Measurements from ENCODE around the gene HSD17B4.
"Not testable (repeated sequence)": the region's sequence is repeated elsewhere in the genome, so short reads cannot be mapped to it uniquely, and the experiment has no call there.

Gene HSD17B4

GRCh38 chr5:119512277-119512676 lies 60.0 kb downstream of the HSD17B4 start:
- H3K4me1 Mint-ChIP-seq, result no peaks in the 10 kb centered on the region
- H3K36me3 Mint-ChIP-seq, result peaks cover 41% of the 10 kb centered on the region
- H3K27ac Mint-ChIP-seq, result no peak overlapping the region
- no peaks in the 10 kb centered on the region for H3K27me3 Mint-ChIP-seq
- H3K9me3 Mint-ChIP-seq, result no peaks in the 10 kb centered on the region
- H3K4me3 Mint-ChIP-seq, result no peak overlapping the region

GRCh38 chr5:119515192-119515591 lies 62.9 kb downstream of the HSD17B4 start:
- Mint-ChIP-seq H3K9me3 (no peaks in the 10 kb centered on the region), H3K27me3 (no peaks in the 10 kb centered on the region), H3K4me1 (no peaks in the 10 kb centered on the region), H3K36me3 (peaks cover 33% of the 10 kb centered on the region), H3K27ac (no peak overlapping the region), H3K4me3 (no peak overlapping the region)

GRCh38 chr5:119517115-119517514 lies 64.8 kb downstream of the HSD17B4 start:
- H3K9me3 Mint-ChIP-seq, H3K4me1 Mint-ChIP-seq, H3K4me3 Mint-ChIP-seq, H3K27ac Mint-ChIP-seq, H3K27me3 Mint-ChIP-seq: not testable (repeated sequence)
- H3K36me3 Mint-ChIP-seq, result peaks cover 32% of the 10 kb centered on the region

DNA sequence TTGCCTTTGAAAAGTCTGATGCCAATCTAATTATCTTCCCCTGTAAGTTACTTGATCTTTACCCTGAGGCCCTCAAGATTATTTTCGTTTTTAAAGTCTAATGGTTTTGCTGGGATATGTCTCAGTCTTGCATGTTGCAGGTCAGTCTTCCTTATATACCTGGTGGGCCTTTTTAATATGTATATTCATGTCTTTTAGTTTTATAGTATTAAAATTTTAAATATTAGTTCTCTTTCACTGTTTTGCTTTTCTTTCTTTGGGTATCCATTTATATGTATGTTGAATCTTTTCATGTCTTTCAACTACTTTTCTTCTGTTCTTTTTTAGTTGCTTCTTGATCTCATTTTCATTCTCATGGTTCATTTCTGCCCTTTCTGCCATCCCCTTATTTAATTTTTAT lies 68.9 kb downstream of the HSD17B4 start:
- no peak overlapping the region for H3K27ac Mint-ChIP-seq
- H3K4me1 Mint-ChIP-seq, result no peaks in the 10 kb centered on the region
- H3K27me3 Mint-ChIP-seq, result no peaks in the 10 kb centered on the region
- peaks cover 27% of the 10 kb centered on the region for H3K36me3 Mint-ChIP-seq
- H3K4me3 Mint-ChIP-seq, result no peak overlapping the region
- H3K9me3 Mint-ChIP-seq, result no peaks in the 10 kb centered on the region

- H3K27ac Mint-ChIP-seq, result no peak overlapping the region
- H3K4me3 Mint-ChIP-seq, result no peak overlapping the region
- H3K4me1 Mint-ChIP-seq, result no peaks in the 10 kb centered on the region
- peaks cover 25% of the 10 kb centered on the region for H3K36me3 Mint-ChIP-seq
- H3K27me3 Mint-ChIP-seq, result no peaks in the 10 kb centered on the region
- no peaks in the 10 kb centered on the region for H3K9me3 Mint-ChIP-seq
Measured at GRCh38 chr5:119522841-119523240, 70.5 kb downstream of the HSD17B4 start.

GRCh38 chr5:119524485-119524884 lies 72.2 kb downstream of the HSD17B4 start:
- no peaks in the 10 kb centered on the region for H3K4me1 Mint-ChIP-seq
- H3K36me3 Mint-ChIP-seq, result peaks cover 24% of the 10 kb centered on the region
- H3K4me3 Mint-ChIP-seq, result no peak overlapping the region
- no peaks in the 10 kb centered on the region for H3K9me3 Mint-ChIP-seq
- H3K27me3 Mint-ChIP-seq, result no peaks in the 10 kb centered on the region
- H3K27ac Mint-ChIP-seq, result no peak overlapping the region

- Mint-ChIP-seq H3K27ac (no peak overlapping the region), H3K36me3 (peaks cover 18% of the 10 kb centered on the region), H3K27me3 (no peaks in the 10 kb centered on the region), H3K9me3 (no peaks in the 10 kb centered on the region), H3K4me1 (no peaks in the 10 kb centered on the region), H3K4me3 (no peak overlapping the region)
Measured at GRCh38 chr5:119527351-119527750, 75.1 kb downstream of the HSD17B4 start.

- Mint-ChIP-seq H3K4me1 (no peaks in the 10 kb centered on the region), H3K27me3 (no peaks in the 10 kb centered on the region), H3K36me3 (peaks cover 24% of the 10 kb centered on the region), H3K9me3 (no peaks in the 10 kb centered on the region), H3K4me3 (no peak overlapping the region), H3K27ac (no peak overlapping the region)
Measured at GRCh38 chr5:119529811-119530210, 77.5 kb downstream of the HSD17B4 start.

GRCh38 chr5:119532637-119533036 lies 80.3 kb downstream of the HSD17B4 start:
- no peak overlapping the region for H3K4me3 Mint-ChIP-seq
- H3K4me1 Mint-ChIP-seq, result no peaks in the 10 kb centered on the region
- H3K36me3 Mint-ChIP-seq, result peaks cover 32% of the 10 kb centered on the region
- no peak overlapping the region for H3K27ac Mint-ChIP-seq
- H3K27me3 Mint-ChIP-seq, result no peaks in the 10 kb centered on the region
- no peaks in the 10 kb centered on the region for H3K9me3 Mint-ChIP-seq

DNA sequence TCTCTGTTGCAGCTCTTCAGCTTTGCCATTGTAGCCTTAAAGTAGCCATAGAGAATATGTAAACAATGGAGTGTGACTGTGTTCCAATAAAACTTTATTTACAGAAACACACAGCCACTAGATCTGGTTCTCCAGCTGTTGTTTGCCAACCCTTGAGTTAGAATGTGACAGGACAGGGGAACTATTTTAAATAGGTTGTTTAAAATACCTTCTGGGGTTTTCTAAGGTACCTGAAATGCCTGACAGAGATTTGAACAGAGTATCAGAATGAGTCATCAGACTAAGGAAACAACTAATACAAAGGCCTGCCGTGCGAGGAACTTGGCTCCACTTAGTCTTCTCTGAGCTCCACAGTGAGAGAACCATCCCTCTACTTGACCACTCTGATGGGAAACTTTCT lies 85.4 kb downstream of the HSD17B4 start:
- Mint-ChIP-seq H3K4me3 (no peak overlapping the region), H3K27me3 (no peaks in the 10 kb centered on the region), H3K27ac (no peak overlapping the region), H3K9me3 (no peaks in the 10 kb centered on the region), H3K36me3 (peaks cover 40% of the 10 kb centered on the region), H3K4me1 (no peaks in the 10 kb centered on the region)

- H3K9me3 Mint-ChIP-seq, result no peaks in the 10 kb centered on the region
- no peak overlapping the region for H3K4me3 Mint-ChIP-seq
Measured at GRCh38 chr5:119541716-119542115, 89.4 kb downstream of the HSD17B4 start.

GRCh38 chr5:119551819-119552218 lies 99.5 kb downstream of the HSD17B4 start:
- no peak overlapping the region for H3K4me3 Mint-ChIP-seq
- H3K27me3 Mint-ChIP-seq, result peaks cover 3% of the 10 kb centered on the region
- no peaks in the 10 kb centered on the region for H3K9me3 Mint-ChIP-seq
- peaks cover 11% of the 10 kb centered on the region for H3K36me3 Mint-ChIP-seq
- H3K27ac Mint-ChIP-seq, result no peak overlapping the region
- no peaks in the 10 kb centered on the region for H3K4me1 Mint-ChIP-seq

More at GRCh38 chr5:119541716-119542115, 89.4 kb downstream of the HSD17B4 start:
- no peak overlapping the region for H3K27ac Mint-ChIP-seq
- no peaks in the 10 kb centered on the region for H3K27me3 Mint-ChIP-seq
- H3K4me1 Mint-ChIP-seq, result no peaks in the 10 kb centered on the region
- peaks cover 25% of the 10 kb centered on the region for H3K36me3 Mint-ChIP-seq

- peaks cover 9% of the 10 kb centered on the region for H3K9me3 Mint-ChIP-seq
- H3K4me3 Mint-ChIP-seq, result no peak overlapping the region
- peaks cover 15% of the 10 kb centered on the region for H3K36me3 Mint-ChIP-seq
- H3K4me1 Mint-ChIP-seq, result no peaks in the 10 kb centered on the region
- peaks cover 3% of the 10 kb centered on the region for H3K27me3 Mint-ChIP-seq
- H3K27ac Mint-ChIP-seq, result no peak overlapping the region
Measured at GRCh38 chr5:119554597-119554996, 102.3 kb downstream of the HSD17B4 start.

DNA sequence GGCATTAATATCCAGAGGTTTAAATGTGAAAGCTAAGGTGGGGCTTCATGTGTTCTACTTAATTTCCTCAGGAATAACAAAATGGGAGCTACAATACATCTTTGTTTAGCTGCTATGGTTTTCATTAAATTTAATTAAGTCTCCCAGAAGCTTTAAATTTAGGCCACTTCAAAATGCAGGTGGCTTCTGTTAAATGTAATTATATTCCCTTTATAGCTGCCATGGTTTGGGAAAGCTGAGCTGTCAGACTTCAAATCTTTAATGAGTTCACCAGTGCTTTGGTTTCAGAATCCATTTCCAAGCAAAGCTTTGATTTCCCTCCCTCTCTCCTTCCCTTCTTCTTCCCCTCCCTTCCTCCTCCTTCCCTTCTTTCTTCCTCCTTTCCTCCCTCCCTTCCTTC lies 118.6 kb downstream of the HSD17B4 start:
- no peak overlapping the region for H3K4me3 Mint-ChIP-seq
- no peaks in the 10 kb centered on the region for H3K9me3 Mint-ChIP-seq
- H3K27ac Mint-ChIP-seq, result no peak overlapping the region
- no peaks in the 10 kb centered on the region for H3K36me3 Mint-ChIP-seq
- H3K27me3 Mint-ChIP-seq, result peaks cover 1% of the 10 kb centered on the region
- no peaks in the 10 kb centered on the region for H3K4me1 Mint-ChIP-seq

GRCh38 chr5:119578937-119579336 lies 126.6 kb downstream of the HSD17B4 start:
- no peak overlapping the region for H3K27ac Mint-ChIP-seq
- H3K4me3 Mint-ChIP-seq, result no peak overlapping the region
- H3K9me3 Mint-ChIP-seq, result no peaks in the 10 kb centered on the region
- H3K4me1 Mint-ChIP-seq, result no peaks in the 10 kb centered on the region
- no peaks in the 10 kb centered on the region for H3K36me3 Mint-ChIP-seq
- peaks cover 4% of the 10 kb centered on the region for H3K27me3 Mint-ChIP-seq

DNA sequence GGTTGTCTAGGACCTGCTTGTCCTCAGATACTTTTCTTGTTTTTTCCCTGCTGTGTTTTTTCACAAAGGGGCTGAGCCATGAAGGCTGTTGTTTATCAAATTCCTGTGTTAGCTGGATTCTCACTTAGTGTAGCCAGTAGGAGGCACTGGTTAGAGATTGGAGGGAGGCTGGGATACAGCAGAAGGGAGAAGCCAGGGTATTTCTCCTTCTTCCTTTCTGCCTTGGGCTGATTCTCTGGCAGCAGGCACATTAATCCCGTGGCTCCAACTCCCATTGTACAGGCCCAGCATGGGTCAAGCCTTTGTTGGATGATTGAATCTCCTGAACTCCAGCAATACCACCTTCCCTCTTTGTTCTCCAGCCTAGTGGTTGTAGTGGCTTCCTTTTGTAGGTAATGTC lies 130.7 kb downstream of the HSD17B4 start:
- no peaks in the 10 kb centered on the region for H3K4me1 Mint-ChIP-seq
- no peaks in the 10 kb centered on the region for H3K36me3 Mint-ChIP-seq
- no peak overlapping the region for H3K4me3 Mint-ChIP-seq
- H3K27ac Mint-ChIP-seq, result no peak overlapping the region
- H3K9me3 Mint-ChIP-seq, result no peaks in the 10 kb centered on the region
- peaks cover 2% of the 10 kb centered on the region for H3K27me3 Mint-ChIP-seq

GRCh38 chr5:119583684-119584083 lies 131.4 kb downstream of the HSD17B4 start:
- H3K27ac Mint-ChIP-seq, result no peak overlapping the region

More at GRCh38 chr5:119583684-119584083, 131.4 kb downstream of the HSD17B4 start:
- H3K27me3 Mint-ChIP-seq, result peaks cover 3% of the 10 kb centered on the region
- H3K4me1 Mint-ChIP-seq, result no peaks in the 10 kb centered on the region
- no peaks in the 10 kb centered on the region for H3K36me3 Mint-ChIP-seq
- H3K4me3 Mint-ChIP-seq, result no peak overlapping the region
- H3K9me3 Mint-ChIP-seq, result no peaks in the 10 kb centered on the region
